A673 (cell line): ENCODE data around the gene ASPSCR1. TPM values are rescaled to one million over a fixed set of nuclear protein-coding genes. Genes with fewer than 3 reads are reported as not detected.

Experiments used
- BruUV-seq: library from RNA; stranded (reverse); fragments of 400-500 nt; replicated peaks from 2 replicates; lab custom pipeline; 2021; lab: Mats Ljungman, UMichigan
- CTCF ChIA-PET: fragments of 300-600 bp; sonication (Branson Sonifier 250); formaldehyde crosslinking; loops from one replicate; lab custom pipeline; 2022; ENCODE audit warnings: antibody characterized with exemption; lab: Charles Lee
- POLR2A ChIA-PET: fragments of 300-600 bp; sonication (Branson Sonifier 250); formaldehyde crosslinking; loops from one replicate; lab custom pipeline; 2022; ENCODE audit warnings: antibody characterized with exemption; ENCODE audit not compliant: low non-redundant PET; lab: Charles Lee
- DNase-seq: peaks from one replicate; pipeline ENCODE4 v3.0.0-alpha.2; 2015; ENCODE audit warnings: low spot score
- H3K27ac ChIP-seq: fragments of 200-600 bp; sonication (generic); 2 replicates; pipeline ENCODE4 v1.5.1; 2016; ENCODE audit warnings: mixed run types, low read depth, mild to moderate bottlenecking, mixed read lengths, antibody characterized with exemption, low read length; ENCODE audit not compliant: poor library complexity, severe bottlenecking
- H3K27me3 ChIP-seq: fragments of 200-600 bp; sonication (generic); replicated peaks from 2 replicates; pipeline ENCODE4 v1.6.1; 2017; ENCODE audit warnings: mixed run types, low read depth, mild to moderate bottlenecking, mixed read lengths, antibody characterized with exemption, low read length; ENCODE audit not compliant: insufficient read depth, poor library complexity
- H3K36me3 ChIP-seq: fragments of 200-600 bp; sonication (generic); 2 replicates; pipeline ENCODE4 v1.6.1; 2016; ENCODE audit warnings: mixed run types, mild to moderate bottlenecking, mixed read lengths, antibody characterized with exemption, low read length; ENCODE audit not compliant: insufficient read depth, poor library complexity, severe bottlenecking
- H3K4me1 ChIP-seq: fragments of 200-600 bp; sonication (generic); 2 replicates; pipeline ENCODE4 v1.6.1; 2017; ENCODE audit warnings: mixed run types, mild to moderate bottlenecking, mixed read lengths, antibody characterized with exemption, low read length; ENCODE audit not compliant: insufficient read depth, poor library complexity, severe bottlenecking
- H3K4me3 ChIP-seq: fragments of 200-600 bp; sonication (generic); 2 replicates; pipeline ENCODE4 v1.5.1; 2016; ENCODE audit warnings: low read depth, mixed run types, mild to moderate bottlenecking, mixed read lengths, low read length; ENCODE audit not compliant: poor library complexity, severe bottlenecking
- H3K9me3 ChIP-seq: fragments of 200-600 bp; sonication (generic); 2 replicates; pipeline ENCODE4 v1.6.1; 2016; ENCODE audit warnings: mixed run types, low read depth, mild to moderate bottlenecking, mixed read lengths, antibody characterized with exemption, low read length; ENCODE audit not compliant: poor library complexity, severe bottlenecking
- CTCF ChIP-seq: fragments of 300-800, 200-600 bp; sonication (generic); conservative IDR thresholded peaks from 2 replicates; pipeline ENCODE4 v1.5.1; 2017; ENCODE audit warnings: low read depth, mild to moderate bottlenecking, antibody characterized with exemption, low read length, moderate library complexity, mixed read lengths
- EZH2 ChIP-seq: fragments of 200-600 bp; sonication (generic); IDR thresholded peaks from 2 replicates; pipeline ENCODE4 v1.6.1; 2017; ENCODE audit warnings: borderline replicate concordance, low read depth, mild to moderate bottlenecking, mixed read lengths, antibody characterized with exemption, low read length; ENCODE audit not compliant: poor library complexity, severe bottlenecking
- intact Hi-C: fragments of 100-400 bp; cut with micrococcal nuclease; formaldehyde crosslinking; loops from one replicate; pipeline ENCODE4 v1.10.0; 2022; ENCODE audit not compliant: unreplicated experiment
- total RNA-seq: library from RNA; stranded (reverse); gene quantifications from 2 replicates; pipeline ENCODE4 v1.2.3, GENCODE V29; 2021

ASPSCR1 gene
- total RNA-seq, 1 experiment from 2014 or later: 46.2 TPM

GRCh38 chr17:81958633-81959342 is 18.6 kb upstream of the ASPSCR1 start:
- Histone ChIP-seq H3K9me3 (no peaks in the 10 kb centered on the region), H3K27ac (no peak overlapping the region), H3K4me1 (no peaks in the 10 kb centered on the region), H3K4me3 (peak overlapping the region; percentile 31), H3K36me3 (no peaks in the 10 kb centered on the region), H3K27me3 (peaks cover 48% of the 10 kb centered on the region)
- DNase-seq: no peak
- TF ChIP-seq EZH2 (no peak), CTCF (0 out of 2 replicates have a peak, but pooled peaks have one; percentile 14)
- BruUV-seq: no TSS peak
- CTCF ChIA-PET: interaction anchor here (0.6 to 1.6 kb wide), 11 partner anchors 9 to 160 kb away, joined by 3 to 23 read pairs (median 3); partner anchors contain the start of genes ASPSCR1, CENPX, DCXR and LRRC45
- intact Hi-C loops: loop anchor here (5.0 kb wide), 1 partner anchor 64 kb away; the partner anchor contains the start of genes CENPX and LRRC45
- POLR2A ChIA-PET: no interaction called here

GRCh38 chr17:81959362-81960129 is 17.9 kb upstream of the ASPSCR1 start:
- no peak overlapping the region for H3K27ac ChIP-seq
- BruUV-seq: no TSS peak
- peak overlapping the region; percentile 31 for H3K4me3 ChIP-seq
- H3K9me3 ChIP-seq: no peaks in the 10 kb centered on the region
- intact Hi-C loops: loop anchor here (5.0 kb wide), 1 partner anchor 63 kb away; the partner anchor contains the start of genes CENPX and LRRC45
- peak; percentile 58 for TF ChIP-seq CTCF
- no peak for TF ChIP-seq EZH2
- H3K27me3 ChIP-seq: peaks cover 48% of the 10 kb centered on the region
- no peaks in the 10 kb centered on the region for H3K4me1 ChIP-seq
- H3K36me3 ChIP-seq: no peaks in the 10 kb centered on the region
- POLR2A ChIA-PET: interaction anchor here (0.7 kb wide), 1 partner anchor 29 kb away, joined by 6 read pairs; no protein-coding TSS in a partner anchor
- CTCF ChIA-PET: interaction anchor here (0.6 to 1.6 kb wide), 11 partner anchors 8 to 160 kb away, joined by 3 to 23 read pairs (median 3); partner anchors contain the start of genes ASPSCR1, CENPX, DCXR and LRRC45
- peak; percentile 65 for DNase-seq
